Pancreas (tissue), 10 donors: ENCODE data around the gene MRPS12. TPM values are rescaled to one million over a fixed set of nuclear protein-coding genes. Genes with fewer than 3 reads are reported as not detected.

Experiments used
- ATAC-seq, 4 donors: fragments of 200-7000 bp; cut with Tn5 transposase; one replicate each; pipeline versions ENCODE4 v1.8.0 to v1.9.1; 2020; ENCODE audit warnings: mild to moderate bottlenecking in 4 of 4, moderate library complexity in 4 of 4
- DNase-seq, 6 donors: peaks; one replicate each; pipeline ENCODE4 v3.0.0-alpha.2; 2020
- FAIRE-seq: peaks from 2 replicates; lab custom pipeline; 2012; peaks lifted over from hg19 to GRCh38; lab: Jason Lieb, UNC
- H3K27ac ChIP-seq, 4 donors: fragments of 200-600 bp; sonication (generic); 1 replicate in 3 of 4; 2 replicates in 1 of 4; pipeline versions ENCODE4 v1.5.0 to v1.8.0; 2020
- H3K27me3 ChIP-seq, 4 donors: fragments of 200-600 bp; one replicate each; pipeline ENCODE4 v1.8.0; 2021
- H3K36me3 ChIP-seq, 3 donors: fragments of 200-600 bp; sonication (generic) in 1 of 3; one replicate each; pipeline versions ENCODE4 v1.5.0 to v1.8.0; 2020 to 2021
- H3K4me1 ChIP-seq, 3 donors: fragments of 200-600 bp; one replicate each; pipeline ENCODE4 v1.8.0; 2021
- H3K4me3 ChIP-seq, 4 donors: fragments of 200-600 bp; sonication (generic) in 2 of 4; one replicate each; pipeline versions ENCODE4 v1.5.0 to v1.8.0; 2020 to 2021
- H3K9me3 ChIP-seq, 4 donors: fragments of 200-600 bp; one replicate each; pipeline ENCODE4 v1.8.0; 2021
- CTCF ChIP-seq, 4 donors: fragments of 200-600 bp; sonication (generic) in 3 of 4; IDR thresholded peaks; one replicate each; pipeline versions ENCODE4 v1.5.0 to v1.8.0; 2021; ENCODE audit warnings: antibody characterized with exemption in 4 of 4
- WGBS, 2 donors: extraction: QIAGEN DNeasy Blood & Tissue Kit; methylation state at CpG; one replicate each; pipeline ENCODE4 v1.1.7; 2013; 5-methylcytosine and 5-hydroxymethylcytosine counted together
- intact Hi-C, 3 donors: fragments of 100-400 bp; cut with DNase I; formaldehyde crosslinking; loops; one replicate each; pipeline versions ENCODE4 v1.11.1 to v1.14.2; 2022
- polyA plus RNA-seq, 2 donors: library from polyadenylated mRNA; stranded (reverse); fragments of 200-250 nt; gene quantifications; one replicate each; pipeline ENCODE4 v1.2.3, GENCODE V29; 2013
- total RNA-seq, 6 donors: library from RNA; stranded (reverse); fragmentation: NEBNext Ultra II Directional in 4 of 6; extraction: Animal tissue kit (Norgen Biotek cat#: 25700) in 4 of 6; gene quantifications; one replicate each; pipeline versions ENCODE4 v1.2.1 to v1.2.4, GENCODE V29; 2021 to 2023
- donor health status: healthy with polysubstance abuse.
- donor health status: DM: no; HTN: no; CAD: no; lungs with moderate emphysema.
- donor health status: DM: no; HTN: no; CAD: no.
- donor health status: control.
- donor health status: control.
- donor health status: Bipolar disorder and iron deficiency.
- donor health status: DM: yes; HTN: yes; CAD: no.
- donor health status: DM: no; HTN: no; CAD: no.
- donor health status: DM: no; HTN: no; CAD: no.
- donor health status: DM: yes; HTN: yes; CAD: no.

Gene MRPS12
- total and polyA plus RNA-seq, 8 donors: 9.8 to 19.5 (median 14.3) TPM

- no peak for TF ChIP-seq CTCF (IDR thresholded peaks at IDR 0.05)
Observed at GRCh38 chr19:38912600-38913514, 17.9 kb upstream of the MRPS12 start.

DNA sequence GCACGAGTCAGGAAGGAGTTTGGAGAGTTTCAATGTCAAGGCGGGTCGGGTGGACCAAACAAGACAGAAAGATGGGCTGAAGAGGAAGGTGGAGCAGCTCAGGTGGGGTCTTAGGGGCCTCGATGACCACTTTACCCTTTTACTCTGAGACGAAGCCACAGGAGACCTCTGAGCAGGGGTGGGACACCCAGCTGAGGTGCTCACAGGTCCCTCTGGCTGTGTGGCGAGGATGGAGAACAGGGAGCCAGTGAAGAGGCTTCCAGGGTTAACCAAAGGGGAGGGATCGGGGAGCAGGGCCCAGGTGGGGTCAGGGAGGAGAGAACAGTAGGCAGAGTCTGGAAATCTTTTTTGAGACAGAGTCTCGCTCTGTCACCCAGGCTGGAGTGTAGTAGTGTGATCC lies 16.8 kb upstream of the MRPS12 start:
- Histone ChIP-seq H3K4me1 (no peaks in the 10 kb centered on the region), H3K36me3 (no peaks in the 10 kb centered on the region), H3K9me3 (no peaks in the 10 kb centered on the region), H3K4me3 (no peak overlapping the region), H3K27me3 (no peaks in the 10 kb centered on the region), H3K27ac (no peak overlapping the region)
- DNase-seq (peak in 3 of 6 donors; percentile 4 to 24 (median 15)), FAIRE-seq (no peak), ATAC-seq (no peak)
- intact Hi-C loops: no loop called here
- WGBS, 2 donors: 84 to 94% methylated on average over 8 of the region's 8 CpGs
- TF ChIP-seq CTCF (IDR thresholded peaks at IDR 0.05): no peak

More at GRCh38 chr19:38912600-38913514, 17.9 kb upstream of the MRPS12 start:
- Histone ChIP-seq H3K9me3 (no peaks in the 10 kb centered on the region), H3K36me3 (no peaks in the 10 kb centered on the region), H3K27me3 (no peaks in the 10 kb centered on the region), H3K4me1 (no peaks in the 10 kb centered on the region), H3K27ac (no peak overlapping the region), H3K4me3 (no peak overlapping the region)
- intact Hi-C loops: no loop called here
- DNase-seq (peak in 2 of 6 donors; percentile 13 to 39), FAIRE-seq (no peak), ATAC-seq (no peak)
- 77% methylated on average over 12 of the region's 12 CpGs for WGBS, 2 donors

DNA sequence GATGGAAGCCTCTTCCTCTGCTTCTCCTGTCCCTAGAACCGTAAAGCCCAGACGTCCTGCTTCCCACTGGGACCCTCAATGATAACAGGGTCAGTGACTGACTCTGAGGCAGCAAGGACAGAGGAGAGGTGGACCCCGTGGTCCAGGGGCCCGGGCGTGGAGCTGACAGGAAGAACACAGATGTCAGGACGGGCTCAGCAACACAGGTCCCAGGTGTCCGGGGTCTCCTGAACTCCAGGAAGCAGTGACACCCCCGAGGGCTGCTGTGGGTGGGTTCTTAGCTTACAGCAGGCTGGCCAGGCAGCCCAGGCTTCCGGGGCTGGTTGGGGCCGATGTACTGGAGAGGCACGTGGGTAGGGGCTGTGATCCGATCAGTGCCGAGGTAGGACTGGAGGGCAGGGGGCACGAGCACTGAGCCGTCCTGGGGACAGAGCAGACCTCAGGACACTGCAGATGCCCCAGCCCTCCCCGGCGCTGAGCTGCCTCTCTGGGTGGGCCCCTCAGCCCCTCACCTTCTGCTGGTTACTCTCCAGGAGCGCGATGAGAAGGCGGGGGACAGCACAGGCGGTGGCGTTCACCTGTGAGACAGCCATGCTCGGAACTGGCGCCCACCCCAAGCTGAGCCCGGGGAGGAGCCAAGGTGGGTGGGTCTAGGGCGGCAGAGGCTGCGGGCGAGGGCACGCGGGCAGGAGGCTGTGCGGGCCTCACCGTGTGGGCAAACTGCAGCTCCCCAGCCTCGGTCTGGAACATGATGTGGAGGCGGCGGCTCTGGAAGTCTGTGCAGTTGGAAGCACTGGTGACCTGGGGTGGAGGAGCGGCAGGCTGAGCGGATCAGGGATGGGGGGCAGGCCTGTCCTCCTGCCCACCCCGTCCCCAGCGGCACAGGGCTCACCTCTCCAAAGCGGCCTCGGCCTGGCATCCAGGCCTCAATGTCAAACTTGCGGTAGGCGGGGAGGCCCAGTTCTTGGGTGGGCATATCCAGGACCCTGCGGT lies 15.1 kb upstream of the MRPS12 start:
- no peak overlapping the region for H3K4me3 ChIP-seq
- no peak for ATAC-seq
- no peak for TF ChIP-seq CTCF (IDR thresholded peaks at IDR 0.05)
- WGBS, 2 donors: 90 to 92% methylated on average over 43 to 44 of the region's 44 CpGs
- DNase-seq: peak in 3 of 6 donors; percentile 25 to 62 (median 45)
- H3K27ac ChIP-seq: no peak overlapping the region
- H3K36me3 ChIP-seq: no peaks in the 10 kb centered on the region
- no peaks in the 10 kb centered on the region for H3K4me1 ChIP-seq
- intact Hi-C loops: no loop called here
- H3K27me3 ChIP-seq: no peaks in the 10 kb centered on the region
- no peaks in the 10 kb centered on the region for H3K9me3 ChIP-seq
- no peak for FAIRE-seq

DNA sequence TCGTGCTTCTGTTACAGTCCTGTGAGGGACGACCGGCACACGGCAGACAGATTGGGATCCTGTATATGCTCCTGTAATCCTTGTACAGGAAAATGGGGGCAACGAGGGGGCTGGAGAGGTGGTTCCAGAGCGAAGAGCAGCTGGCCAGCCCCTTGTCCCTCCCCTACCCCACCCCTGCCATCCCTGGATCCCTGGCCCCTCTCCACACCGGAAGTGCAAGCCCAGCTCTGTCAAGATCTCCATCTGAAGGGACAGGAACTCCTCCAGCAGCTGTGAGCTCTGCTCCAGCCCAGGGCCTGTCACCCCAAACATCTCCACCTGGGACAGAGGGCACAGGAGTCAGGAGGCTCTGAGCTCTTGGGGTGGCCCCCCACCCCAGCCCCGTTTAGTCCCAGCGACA lies 13.2 kb upstream of the MRPS12 start:
- DNase-seq (peak in 2 of 6 donors; percentile 24 to 52), FAIRE-seq (no peak), ATAC-seq (no peak)
- WGBS, 2 donors: 83 to 87% methylated on average over 9 of the region's 9 CpGs
- Histone ChIP-seq H3K27ac (no peak overlapping the region), H3K9me3 (no peaks in the 10 kb centered on the region), H3K4me3 (no peak overlapping the region), H3K27me3 (no peaks in the 10 kb centered on the region), H3K36me3 (no peaks in the 10 kb centered on the region), H3K4me1 (no peaks in the 10 kb centered on the region)
- no peak for TF ChIP-seq CTCF (IDR thresholded peaks at IDR 0.05)
- intact Hi-C loops: no loop called here
